ENCODE data around the gene SEL1L2. TPM values are rescaled to one million over a fixed set of nuclear protein-coding genes. Genes with fewer than 3 reads are reported as not detected.

The SEL1L2 gene
- total RNA-seq, 1 donor from 2014 or later = not detected

- intact Hi-C loops (cut with micrococcal nuclease) = no loop called here
- no peak overlapping the region for H3K27ac Mint-ChIP-seq
- H3K27me3 Mint-ChIP-seq = no peaks in the 10 kb centered on the region
- no peaks in the 10 kb centered on the region for H3K4me1 Mint-ChIP-seq
- H3K4me3 Mint-ChIP-seq = no peak overlapping the region
- no peak for DNase-seq
- H3K36me3 Mint-ChIP-seq (ENCODE audit: low read depth) = no peaks in the 10 kb centered on the region
- H3K9me3 Mint-ChIP-seq = no peaks in the 10 kb centered on the region
These were observed 122.1 kb downstream of the SEL1L2 start for GRCh38 chr20:13868331-13868730.

- H3K27ac Mint-ChIP-seq = no peak overlapping the region
These were observed 124.5 kb downstream of the SEL1L2 start for GRCh38 chr20:13865791-13866351.

GRCh38 chr20:13865156-13865555 lies 125.3 kb downstream of the SEL1L2 start:
- Mint-ChIP-seq H3K4me3 (no peak overlapping the region), H3K27ac (no peak overlapping the region), H3K27me3 (no peaks in the 10 kb centered on the region), H3K9me3 (no peaks in the 10 kb centered on the region), H3K4me1 (no peaks in the 10 kb centered on the region), H3K36me3 (ENCODE audit: low read depth) (no peaks in the 10 kb centered on the region)
- DNase-seq = no peak
- intact Hi-C loops (cut with micrococcal nuclease) = no loop called here

More at GRCh38 chr20:13865791-13866351, 124.5 kb downstream of the SEL1L2 start:
- intact Hi-C loops (cut with micrococcal nuclease) = no loop called here
- Mint-ChIP-seq H3K4me1 (no peaks in the 10 kb centered on the region), H3K9me3 (no peaks in the 10 kb centered on the region), H3K27me3 (no peaks in the 10 kb centered on the region), H3K4me3 (no peak overlapping the region), H3K36me3 (ENCODE audit: low read depth) (no peaks in the 10 kb centered on the region)
- DNase-seq = no peak

GRCh38 chr20:13863244-13863643 lies 127.2 kb downstream of the SEL1L2 start:
- H3K27me3 Mint-ChIP-seq = no peaks in the 10 kb centered on the region
- H3K27ac Mint-ChIP-seq = no peak overlapping the region
- no peaks in the 10 kb centered on the region for H3K9me3 Mint-ChIP-seq
- intact Hi-C loops (cut with micrococcal nuclease) = no loop called here
- no peaks in the 10 kb centered on the region for H3K4me1 Mint-ChIP-seq
- H3K4me3 Mint-ChIP-seq = no peak overlapping the region
- DNase-seq = no peak
- H3K36me3 Mint-ChIP-seq (ENCODE audit: low read depth) = no peaks in the 10 kb centered on the region

- Mint-ChIP-seq H3K27me3 (no peaks in the 10 kb centered on the region), H3K4me1 (no peaks in the 10 kb centered on the region), H3K4me3 (no peak overlapping the region), H3K9me3 (no peaks in the 10 kb centered on the region), H3K36me3 (ENCODE audit: low read depth) (no peaks in the 10 kb centered on the region), H3K27ac (no peak overlapping the region)
- DNase-seq = no peak
- intact Hi-C loops (cut with micrococcal nuclease) = no loop called here
These were observed 128.2 kb downstream of the SEL1L2 start for GRCh38 chr20:13862245-13862644.

GRCh38 chr20:13858871-13859270 lies 131.5 kb downstream of the SEL1L2 start:
- intact Hi-C loops (cut with micrococcal nuclease) = no loop called here
- Mint-ChIP-seq H3K27ac (no peak overlapping the region), H3K4me1 (no peaks in the 10 kb centered on the region), H3K27me3 (no peaks in the 10 kb centered on the region), H3K9me3 (no peaks in the 10 kb centered on the region), H3K4me3 (no peak overlapping the region), H3K36me3 (ENCODE audit: low read depth) (no peaks in the 10 kb centered on the region)
- no peak for DNase-seq

- no peak for DNase-seq
- no peak overlapping the region for H3K27ac Mint-ChIP-seq
- no peaks in the 10 kb centered on the region for H3K4me1 Mint-ChIP-seq
- no peak overlapping the region for H3K4me3 Mint-ChIP-seq
- no peaks in the 10 kb centered on the region for H3K27me3 Mint-ChIP-seq
- intact Hi-C loops (cut with micrococcal nuclease) = no loop called here
- no peaks in the 10 kb centered on the region for H3K9me3 Mint-ChIP-seq
- H3K36me3 Mint-ChIP-seq (ENCODE audit: low read depth) = no peaks in the 10 kb centered on the region
These were observed 132.0 kb downstream of the SEL1L2 start for GRCh38 chr20:13858439-13858838.

- no peak for DNase-seq
- Mint-ChIP-seq H3K27me3 (no peaks in the 10 kb centered on the region), H3K4me3 (no peak overlapping the region), H3K9me3 (no peaks in the 10 kb centered on the region), H3K36me3 (ENCODE audit: low read depth) (no peaks in the 10 kb centered on the region), H3K27ac (no peak overlapping the region), H3K4me1 (no peaks in the 10 kb centered on the region)
- intact Hi-C loops (cut with micrococcal nuclease) = no loop called here
These were observed 132.5 kb downstream of the SEL1L2 start for GRCh38 chr20:13857961-13858360.

GRCh38 chr20:13857304-13857703 lies 133.1 kb downstream of the SEL1L2 start:
- Mint-ChIP-seq H3K4me1 (no peaks in the 10 kb centered on the region), H3K27me3 (no peaks in the 10 kb centered on the region), H3K36me3 (ENCODE audit: low read depth) (no peaks in the 10 kb centered on the region), H3K27ac (no peak overlapping the region), H3K4me3 (no peak overlapping the region), H3K9me3 (no peaks in the 10 kb centered on the region)
- no peak for DNase-seq
- intact Hi-C loops (cut with micrococcal nuclease) = no loop called here

- H3K27me3 Mint-ChIP-seq = no peaks in the 10 kb centered on the region
- no peak overlapping the region for H3K4me3 Mint-ChIP-seq
- no peak overlapping the region for H3K27ac Mint-ChIP-seq
- H3K4me1 Mint-ChIP-seq = no peaks in the 10 kb centered on the region
- no peak for DNase-seq
- no peaks in the 10 kb centered on the region for H3K36me3 Mint-ChIP-seq (ENCODE audit: low read depth)
- intact Hi-C loops (cut with micrococcal nuclease) = no loop called here
- no peaks in the 10 kb centered on the region for H3K9me3 Mint-ChIP-seq
These were observed 134.1 kb downstream of the SEL1L2 start for GRCh38 chr20:13856354-13856753.

GRCh38 chr20:13855613-13856012 lies 134.8 kb downstream of the SEL1L2 start:
- no peaks in the 10 kb centered on the region for H3K36me3 Mint-ChIP-seq (ENCODE audit: low read depth)
- no peaks in the 10 kb centered on the region for H3K4me1 Mint-ChIP-seq
- no peaks in the 10 kb centered on the region for H3K9me3 Mint-ChIP-seq
- H3K27me3 Mint-ChIP-seq = no peaks in the 10 kb centered on the region
- H3K4me3 Mint-ChIP-seq = no peak overlapping the region
- DNase-seq = no peak
- no peak overlapping the region for H3K27ac Mint-ChIP-seq
- intact Hi-C loops (cut with micrococcal nuclease) = no loop called here

GRCh38 chr20:13852306-13852705 lies 138.1 kb downstream of the SEL1L2 start:
- H3K36me3 Mint-ChIP-seq (ENCODE audit: low read depth) = no peaks in the 10 kb centered on the region
- no peaks in the 10 kb centered on the region for H3K4me1 Mint-ChIP-seq
- no peaks in the 10 kb centered on the region for H3K27me3 Mint-ChIP-seq
- intact Hi-C loops (cut with micrococcal nuclease) = no loop called here
- DNase-seq = no peak
- H3K4me3 Mint-ChIP-seq = no peak overlapping the region
- no peaks in the 10 kb centered on the region for H3K9me3 Mint-ChIP-seq
- H3K27ac Mint-ChIP-seq = no peak overlapping the region

- DNase-seq = no peak
- no peaks in the 10 kb centered on the region for H3K9me3 Mint-ChIP-seq
- intact Hi-C loops (cut with micrococcal nuclease) = no loop called here
- no peaks in the 10 kb centered on the region for H3K27me3 Mint-ChIP-seq
- no peaks in the 10 kb centered on the region for H3K36me3 Mint-ChIP-seq (ENCODE audit: low read depth)
- no peaks in the 10 kb centered on the region for H3K4me1 Mint-ChIP-seq
- no peak overlapping the region for H3K27ac Mint-ChIP-seq
- no peak overlapping the region for H3K4me3 Mint-ChIP-seq
These were observed 139.1 kb downstream of the SEL1L2 start for GRCh38 chr20:13851279-13851678.

- no peak overlapping the region for H3K27ac Mint-ChIP-seq
- intact Hi-C loops (cut with micrococcal nuclease) = no loop called here
- DNase-seq = no peak
These were observed 146.1 kb downstream of the SEL1L2 start for GRCh38 chr20:13844296-13844695.

GRCh38 chr20:13841206-13841605 lies 149.2 kb downstream of the SEL1L2 start:
- Mint-ChIP-seq H3K27ac (no peak overlapping the region), H3K36me3 (ENCODE audit: low read depth) (no peaks in the 10 kb centered on the region), H3K9me3 (no peaks in the 10 kb centered on the region), H3K4me1 (no peaks in the 10 kb centered on the region), H3K27me3 (no peaks in the 10 kb centered on the region), H3K4me3 (no peak overlapping the region)
- DNase-seq = no peak
- intact Hi-C loops (cut with micrococcal nuclease) = no loop called here

More at GRCh38 chr20:13844296-13844695, 146.1 kb downstream of the SEL1L2 start:
- Mint-ChIP-seq H3K4me3 (no peak overlapping the region), H3K9me3 (no peaks in the 10 kb centered on the region), H3K27me3 (no peaks in the 10 kb centered on the region), H3K36me3 (ENCODE audit: low read depth) (no peaks in the 10 kb centered on the region), H3K4me1 (no peaks in the 10 kb centered on the region)
